ENCODE results near the gene ZNF280C.

GRCh38 chrX:130196466-130196865 is 72.2 kb downstream of the ZNF280C start:
- TF ChIP-seq CTCF (IDR thresholded peaks at IDR 0.05; ENCODE audit: low read depth, low read length) (no peak), POLR2A (IDR thresholded peaks at IDR 0.05; ENCODE audit: extremely low read depth, insufficient read length) (no peak), MYC (IDR thresholded peaks at IDR 0.05; ENCODE audit: low read depth, low read length) (no peak), MAX (IDR thresholded peaks at IDR 0.05; ENCODE audit: low read depth, low read length) (no peak)

Measured in NB4 (cell line).